ENCODE results near the gene PLRG1. TPM values are rescaled to one million over a fixed set of nuclear protein-coding genes. Genes with fewer than 3 reads are reported as not detected.

The PLRG1 gene
- total and polyA plus RNA-seq, 2 of the 8 experiments (the other 6 are each of a cell fraction or from before 2014, with no cell fraction given) = 63.5 to 108 TPM

DNA sequence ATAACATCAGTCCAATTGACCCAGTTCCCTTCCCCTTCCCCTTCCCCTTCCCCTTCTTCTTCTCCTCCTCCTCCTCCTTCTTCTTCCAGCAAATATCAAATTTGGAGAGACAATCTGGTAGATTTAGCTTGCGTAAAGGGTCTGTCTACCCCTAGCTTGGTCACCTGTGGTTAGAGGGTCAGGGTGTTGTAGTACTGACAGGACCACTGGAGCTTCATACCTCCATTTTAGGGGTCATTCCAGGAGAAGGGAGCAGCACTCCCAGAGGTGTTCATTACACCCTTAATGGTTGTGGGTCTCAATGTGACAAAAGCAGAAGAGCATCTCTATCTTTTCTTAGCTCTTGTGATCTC lies 8.9 kb upstream of the PLRG1 start:
- Histone ChIP-seq H4K20me1 (replicated peaks in 1 of 2; ENCODE audit: control insufficient read depth in 1 of 2, insufficient read depth in 2 of 2, low read length in 2 of 2) (no peaks in the 10 kb centered on the region), H3K9me3 (ENCODE audit: insufficient read depth in 2 of 2, low read depth in 1 of 2, low read length in 1 of 2) (no peaks in the 10 kb centered on the region), H3K27ac (ENCODE audit: low read depth, low read length) (no peak overlapping the region), H3K4me1 (replicated peaks in 1 of 4; ENCODE audit: control insufficient read depth in 3 of 4, insufficient read depth in 4 of 4, low read length in 3 of 4) (no peaks in the 10 kb centered on the region), H4K5ac (ENCODE audit: insufficient read length, low read depth, low read length) (no peak overlapping the region), H3K27me3 (replicated peaks in 1 of 4; ENCODE audit: control insufficient read depth in 3 of 4, extremely low read depth in 1 of 4, insufficient read depth in 3 of 4, low read length in 3 of 4) (no peaks in the 10 kb centered on the region), H2BK15ac (ENCODE audit: low read length) (no peak overlapping the region), H3K14ac (ENCODE audit: insufficient read length) (no peak overlapping the region), H2AFZ (ENCODE audit: low read length) (peak overlapping the region; percentile 20; the same call in 1 of the 2 replicates), H3K23me2 (ENCODE audit: low read depth, low read length) (no peaks in the 10 kb centered on the region), H3K56ac (replicated peaks; ENCODE audit: insufficient read length, low read depth, low read length) (no peak overlapping the region), H2BK120ac (replicated peaks; ENCODE audit: low read depth, low read length) (no peak overlapping the region), H3K36me3 (ENCODE audit: control insufficient read depth in 2 of 4, insufficient read depth in 4 of 4, low read length in 3 of 4) (no peaks in the 10 kb centered on the region), H4K91ac (replicated peaks; ENCODE audit: insufficient read length, low read length) (no peak overlapping the region), H3K18ac (ENCODE audit: extremely low read depth, low read length) (no peak overlapping the region), H3K4ac (replicated peaks; ENCODE audit: insufficient read length, low read depth, low read length) (no peak overlapping the region), H3K4me2 (ENCODE audit: insufficient read depth in 1 of 2, low read depth in 2 of 2, low read length in 2 of 2) (no peak overlapping the region), H2BK12ac (ENCODE audit: low read depth, low read length) (no peak overlapping the region), H3K79me1 (ENCODE audit: low read depth, low read length) (no peaks in the 10 kb centered on the region), H2BK5ac (ENCODE audit: low read depth, low read length) (no peak overlapping the region), H3K9ac (replicated peaks in 1 of 4; ENCODE audit: extremely low read depth in 1 of 4, low read depth in 3 of 4, low read length in 3 of 4) (no peak overlapping the region), H3K4me3 (ENCODE audit: extremely low read depth in 1 of 4, insufficient read depth in 2 of 4, low read depth in 3 of 4, low read length in 4 of 4) (no peak overlapping the region), H2AK5ac (ENCODE audit: low read depth, low read length) (no peak overlapping the region), H3K79me2 (ENCODE audit: control insufficient read depth in 1 of 2, insufficient read depth in 2 of 2, low read length in 2 of 2) (no peaks in the 10 kb centered on the region), H4K8ac (ENCODE audit: extremely low read depth, insufficient read depth, low read length) (no peak overlapping the region), H3K23ac (ENCODE audit: insufficient read length) (no peak overlapping the region), H2BK20ac (ENCODE audit: low read length) (no peak overlapping the region)
- FAIRE-seq = no peak
- no peak for DNase-seq (ENCODE audit: low read depth in 1 of 2, low spot score in 2 of 2)
- WGBS, 2 experiments (ENCODE audit: extremely low coverage in 1 of 2, insufficient coverage in 1 of 2, insufficient read length in 1 of 2, insufficient replicate concordance in 2 of 2, low coverage in 1 of 2, low lambda C conversion rate in 2 of 2, missing lambda C conversion rate in 1 of 2) = 93% methylated on average over 1 of the region's 1 CpG; no CpG with 5 or more reads in 1 of the 2 experiments
- CTCF ChIA-PET (ENCODE audit: partially characterized antibody) = interaction anchor here (0.6 to 6.1 kb wide), 54 partner anchors 10 to 434 kb away, joined by 3 to 283 read pairs (median 4); partner anchors contain the start of genes FGG and PLRG1
- POLR2A ChIA-PET (ENCODE audit: partially characterized antibody) = interaction anchor here (0.8 to 1.0 kb wide), 5 partner anchors 10 to 185 kb away, joined by 3 to 4 read pairs (median 3); partner anchors contain the start of gene LRAT
- TF ChIP-seq POLR2AphosphoS5 (IDR thresholded peaks at IDR 0.05; ENCODE audit: low read depth, low read length) = no peak
- no peak for TF ChIP-seq PHF8 (conservative IDR thresholded peaks at IDR 0.05; ENCODE audit: low read depth, low read length)
- TF ChIP-seq JUND (IDR thresholded peaks at IDR 0.05; ENCODE audit: low read length) = no peak
- TF ChIP-seq BACH1 (IDR thresholded peaks at IDR 0.05; ENCODE audit: low read length) = no peak

Data from H1 (cell line).